ENCODE data around the gene SLC15A2. TPM values are rescaled to one million over a fixed set of nuclear protein-coding genes. Genes with fewer than 3 reads are reported as not detected.
A peak's percentile ranks its signal among the peaks of the same experiment; 100 is the strongest.
"Not testable (repeated sequence)": the region's sequence is repeated elsewhere in the genome, so short reads cannot be mapped to it uniquely, and the experiment has no call there.

Gene SLC15A2
- polyA plus RNA-seq, 1 donor, result 3.2 TPM

GRCh38 chr3:121924734-121925133 lies 30.5 kb downstream of the SLC15A2 start:
- Histone ChIP-seq H3K4me1 (ENCODE audit: control insufficient read depth, insufficient read depth, low read length) (no peaks in the 10 kb centered on the region), H3K36me3 (ENCODE audit: control insufficient read depth, insufficient read depth, low read length) (no peaks in the 10 kb centered on the region), H3K4me3 (ENCODE audit: low read length) (no peak overlapping the region), H3K9me3 (ENCODE audit: control insufficient read depth, low read depth, low read length) (no peaks in the 10 kb centered on the region), H3K27me3 (ENCODE audit: control insufficient read depth, insufficient read depth, low read length) (no peaks in the 10 kb centered on the region), H3K27ac (ENCODE audit: low read length) (no peak overlapping the region)
- peak in 1 of 2 donors; percentile 19 for DNase-seq
- no CpG with 5 or more reads among the region's 3 CpGs for WGBS (ENCODE audit: insufficient coverage, low lambda C conversion rate)

DNA sequence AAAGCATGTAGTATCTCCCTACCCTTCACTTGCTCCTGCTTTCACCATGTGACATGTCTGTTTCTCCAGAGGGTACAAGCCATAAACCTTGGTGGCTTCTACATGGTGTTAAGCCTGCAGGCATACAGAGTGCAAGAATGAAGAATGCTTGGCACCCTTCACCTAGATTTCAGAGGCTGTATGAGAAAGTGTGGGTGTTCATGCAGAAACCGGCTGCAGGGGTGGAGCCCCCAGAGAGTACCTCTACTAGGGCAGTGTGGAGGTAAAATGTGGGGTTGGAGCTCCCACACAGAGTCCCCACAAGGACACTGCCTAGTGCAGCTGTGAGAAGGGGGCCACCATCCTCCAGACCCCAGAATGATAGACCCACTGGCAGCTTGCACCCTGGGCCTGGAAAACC lies 32.2 kb downstream of the SLC15A2 start:
- DNase-seq, result no peak
- Histone ChIP-seq H3K27ac (ENCODE audit: low read length) (no peak overlapping the region), H3K36me3 (ENCODE audit: control insufficient read depth, insufficient read depth, low read length) (no peaks in the 10 kb centered on the region), H3K4me3 (ENCODE audit: low read length) (no peak overlapping the region), H3K9me3 (ENCODE audit: control insufficient read depth, low read depth, low read length) (no peaks in the 10 kb centered on the region), H3K4me1 (ENCODE audit: control insufficient read depth, insufficient read depth, low read length) (no peaks in the 10 kb centered on the region), H3K27me3 (ENCODE audit: control insufficient read depth, insufficient read depth, low read length) (no peaks in the 10 kb centered on the region)
- WGBS (ENCODE audit: insufficient coverage, low lambda C conversion rate), result no CpG with 5 or more reads among the region's 1 CpG

GRCh38 chr3:121938141-121938855 lies 44.1 kb downstream of the SLC15A2 start:
- H3K4me1 ChIP-seq (ENCODE audit: control insufficient read depth, insufficient read depth, low read length); H3K9me3 ChIP-seq (ENCODE audit: control insufficient read depth, low read depth, low read length); H3K36me3 ChIP-seq (ENCODE audit: control insufficient read depth, insufficient read depth, low read length); H3K27ac ChIP-seq (ENCODE audit: low read length); H3K27me3 ChIP-seq (ENCODE audit: control insufficient read depth, insufficient read depth, low read length); H3K4me3 ChIP-seq (ENCODE audit: low read length); DNase-seq: not testable (repeated sequence)
- 100% methylated on average over 1 of the region's 29 CpGs for WGBS (ENCODE audit: insufficient coverage, low lambda C conversion rate)

GRCh38 chr3:121941592-121941991 lies 47.4 kb downstream of the SLC15A2 start:
- 38% methylated on average over 1 of the region's 1 CpG for WGBS (ENCODE audit: insufficient coverage, low lambda C conversion rate)

DNA sequence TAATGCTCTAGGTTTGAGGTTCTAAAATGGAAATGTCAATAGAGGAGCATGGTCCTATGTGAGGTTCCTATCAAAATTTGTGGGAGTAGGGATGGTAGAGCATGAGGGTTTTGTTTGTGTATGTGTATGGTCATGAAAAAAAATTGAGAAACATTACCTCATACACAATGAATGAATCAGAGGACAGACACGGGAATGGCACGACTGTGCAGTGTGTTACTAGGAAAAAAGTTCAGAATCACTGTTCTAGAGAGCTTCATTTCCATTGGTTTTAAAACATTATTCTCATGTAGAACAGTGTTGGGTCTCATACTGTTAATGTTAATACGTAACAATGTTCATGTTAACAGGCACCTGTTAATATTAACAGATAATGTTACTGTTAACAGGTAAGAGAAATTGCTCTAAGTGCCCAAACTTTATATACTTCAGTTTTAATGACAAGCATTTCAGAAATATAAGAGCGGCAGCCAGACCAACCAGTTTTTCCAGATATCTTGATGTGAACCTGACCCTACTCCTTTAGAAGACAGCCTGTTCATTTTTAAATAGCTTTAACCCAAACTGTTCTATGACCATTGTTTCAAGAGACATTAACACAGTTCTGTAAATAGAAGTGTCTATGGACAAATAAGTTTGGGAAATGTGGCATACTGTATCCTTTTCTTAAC lies 48.0 kb downstream of the SLC15A2 start:
- WGBS (ENCODE audit: insufficient coverage, low lambda C conversion rate), result 24% methylated on average over 3 of the region's 4 CpGs
- Histone ChIP-seq H3K36me3 (ENCODE audit: control insufficient read depth, insufficient read depth, low read length) (no peaks in the 10 kb centered on the region), H3K9me3 (ENCODE audit: control insufficient read depth, low read depth, low read length) (no peaks in the 10 kb centered on the region), H3K27me3 (ENCODE audit: control insufficient read depth, insufficient read depth, low read length) (no peaks in the 10 kb centered on the region), H3K4me3 (ENCODE audit: low read length) (no peak overlapping the region), H3K4me1 (ENCODE audit: control insufficient read depth, insufficient read depth, low read length) (peaks cover 8% of the 10 kb centered on the region), H3K27ac (ENCODE audit: low read length) (no peak overlapping the region)
- peak; percentile 10 to 67 for DNase-seq

More at GRCh38 chr3:121941592-121941991, 47.4 kb downstream of the SLC15A2 start:
- no peaks in the 10 kb centered on the region for H3K9me3 ChIP-seq (ENCODE audit: control insufficient read depth, low read depth, low read length)
- H3K36me3 ChIP-seq (ENCODE audit: control insufficient read depth, insufficient read depth, low read length), result no peaks in the 10 kb centered on the region
- H3K4me1 ChIP-seq (ENCODE audit: control insufficient read depth, insufficient read depth, low read length), result peaks cover 8% of the 10 kb centered on the region
- H3K27ac ChIP-seq (ENCODE audit: low read length), result no peak overlapping the region
- H3K4me3 ChIP-seq (ENCODE audit: low read length), result no peak overlapping the region
- no peaks in the 10 kb centered on the region for H3K27me3 ChIP-seq (ENCODE audit: control insufficient read depth, insufficient read depth, low read length)
- peak in 1 of 2 donors; percentile 8 for DNase-seq

- DNase-seq, result no peak
- peaks cover 8% of the 10 kb centered on the region for H3K4me1 ChIP-seq (ENCODE audit: control insufficient read depth, insufficient read depth, low read length)
- no peaks in the 10 kb centered on the region for H3K36me3 ChIP-seq (ENCODE audit: control insufficient read depth, insufficient read depth, low read length)
- no peaks in the 10 kb centered on the region for H3K9me3 ChIP-seq (ENCODE audit: control insufficient read depth, low read depth, low read length)
- H3K27ac ChIP-seq (ENCODE audit: low read length), result no peak overlapping the region
- H3K4me3 ChIP-seq (ENCODE audit: low read length), result no peak overlapping the region
- H3K27me3 ChIP-seq (ENCODE audit: control insufficient read depth, insufficient read depth, low read length), result no peaks in the 10 kb centered on the region
Measured at GRCh38 chr3:121943431-121943830, 49.2 kb downstream of the SLC15A2 start.

DNA sequence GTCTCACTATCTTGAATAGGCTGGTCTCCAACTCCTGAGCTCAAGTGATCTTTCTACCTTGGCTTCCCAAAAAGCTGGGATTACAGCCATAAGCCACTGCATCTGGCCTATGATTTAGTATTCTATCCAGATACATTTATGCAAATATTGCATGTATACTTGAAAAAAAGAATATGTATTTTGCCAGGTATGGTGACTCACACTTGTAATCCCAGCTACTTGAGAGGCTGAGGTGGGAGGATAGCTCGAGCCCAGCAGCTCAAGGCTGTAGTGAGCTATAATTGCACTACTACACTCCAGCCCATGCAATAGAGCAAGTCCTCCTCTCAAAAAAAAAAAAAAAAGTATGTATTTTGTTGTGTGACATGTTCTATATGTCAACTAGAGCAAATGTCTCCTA lies 54.4 kb downstream of the SLC15A2 start:
- Histone ChIP-seq H3K4me1 (ENCODE audit: control insufficient read depth, insufficient read depth, low read length) (no peaks in the 10 kb centered on the region), H3K4me3 (ENCODE audit: low read length) (no peak overlapping the region), H3K36me3 (ENCODE audit: control insufficient read depth, insufficient read depth, low read length) (no peaks in the 10 kb centered on the region), H3K27me3 (ENCODE audit: control insufficient read depth, insufficient read depth, low read length) (no peaks in the 10 kb centered on the region), H3K27ac (ENCODE audit: low read length) (no peak overlapping the region), H3K9me3 (ENCODE audit: control insufficient read depth, low read depth, low read length) (peaks cover 10% of the 10 kb centered on the region)
- no peak for DNase-seq
- WGBS (ENCODE audit: insufficient coverage, low lambda C conversion rate), result no CpG with 5 or more reads among the region's 1 CpG

DNA sequence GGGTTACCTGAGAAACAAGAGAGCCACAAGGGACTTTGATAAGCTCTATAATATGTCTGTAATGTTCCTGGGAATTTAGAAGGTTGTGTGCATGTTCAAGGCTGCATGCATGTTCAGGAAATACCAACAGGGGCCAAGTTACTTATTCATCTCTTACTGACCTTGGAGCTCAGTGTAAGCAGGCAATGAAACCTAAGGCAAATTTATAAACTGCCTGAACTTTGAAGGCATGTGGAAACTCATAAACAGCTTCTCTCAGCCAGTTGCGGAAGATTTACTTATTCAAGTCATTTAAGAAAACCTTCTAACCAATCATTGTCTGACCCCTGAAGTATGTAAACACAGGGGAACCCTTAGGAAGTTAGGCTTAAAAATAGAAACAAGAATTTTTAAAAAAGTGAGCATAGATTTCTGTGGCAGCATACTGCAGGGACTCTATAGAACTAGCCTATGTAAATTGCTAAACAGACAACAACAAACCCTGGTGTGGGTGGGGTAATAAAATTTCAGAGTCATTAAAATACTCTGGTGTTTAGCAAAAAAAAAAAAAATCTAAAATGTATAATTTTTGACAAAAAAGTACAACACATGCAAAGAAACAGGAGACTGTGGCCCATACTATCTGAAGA lies 57.2 kb downstream of the SLC15A2 start:
- H3K4me3 ChIP-seq (ENCODE audit: low read length), result no peak overlapping the region
- H3K27me3 ChIP-seq (ENCODE audit: control insufficient read depth, insufficient read depth, low read length), result no peaks in the 10 kb centered on the region
- H3K9me3 ChIP-seq (ENCODE audit: control insufficient read depth, low read depth, low read length), result peaks cover 10% of the 10 kb centered on the region
- peak; percentile 41 to 62 for DNase-seq
- peak overlapping the region; percentile 9 for H3K27ac ChIP-seq (ENCODE audit: low read length)
- 80% methylated on average over 1 of the region's 1 CpG for WGBS (ENCODE audit: insufficient coverage, low lambda C conversion rate)
- no peaks in the 10 kb centered on the region for H3K4me1 ChIP-seq (ENCODE audit: control insufficient read depth, insufficient read depth, low read length)
- H3K36me3 ChIP-seq (ENCODE audit: control insufficient read depth, insufficient read depth, low read length), result no peaks in the 10 kb centered on the region

DNA sequence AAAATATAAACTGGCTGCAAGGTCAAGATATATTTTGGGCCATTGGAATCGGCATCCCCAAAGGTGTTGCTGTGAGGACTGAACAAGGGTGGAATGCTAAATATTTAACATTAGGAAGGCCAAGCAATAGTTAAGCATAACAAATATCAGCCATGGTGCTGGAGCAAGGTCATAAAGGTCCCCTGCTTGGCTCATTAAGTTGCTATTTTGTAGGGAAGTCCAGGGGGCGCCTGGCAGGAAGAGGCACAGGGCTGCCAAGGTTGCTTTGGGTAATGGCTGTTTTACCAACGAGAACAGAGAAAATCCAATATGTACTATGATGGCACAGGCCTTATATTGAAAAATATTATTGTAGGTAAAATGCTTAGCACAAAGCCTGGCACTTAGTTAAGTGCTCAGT lies 62.2 kb downstream of the SLC15A2 start:
- no peak for DNase-seq
- Histone ChIP-seq H3K9me3 (ENCODE audit: control insufficient read depth, low read depth, low read length) (peaks cover 10% of the 10 kb centered on the region), H3K27me3 (ENCODE audit: control insufficient read depth, insufficient read depth, low read length) (no peaks in the 10 kb centered on the region), H3K36me3 (ENCODE audit: control insufficient read depth, insufficient read depth, low read length) (no peaks in the 10 kb centered on the region), H3K4me1 (ENCODE audit: control insufficient read depth, insufficient read depth, low read length) (no peaks in the 10 kb centered on the region), H3K4me3 (ENCODE audit: low read length) (no peak overlapping the region), H3K27ac (ENCODE audit: low read length) (no peak overlapping the region)
- WGBS (ENCODE audit: insufficient coverage, low lambda C conversion rate), result 83% methylated on average over 1 of the region's 3 CpGs

DNA sequence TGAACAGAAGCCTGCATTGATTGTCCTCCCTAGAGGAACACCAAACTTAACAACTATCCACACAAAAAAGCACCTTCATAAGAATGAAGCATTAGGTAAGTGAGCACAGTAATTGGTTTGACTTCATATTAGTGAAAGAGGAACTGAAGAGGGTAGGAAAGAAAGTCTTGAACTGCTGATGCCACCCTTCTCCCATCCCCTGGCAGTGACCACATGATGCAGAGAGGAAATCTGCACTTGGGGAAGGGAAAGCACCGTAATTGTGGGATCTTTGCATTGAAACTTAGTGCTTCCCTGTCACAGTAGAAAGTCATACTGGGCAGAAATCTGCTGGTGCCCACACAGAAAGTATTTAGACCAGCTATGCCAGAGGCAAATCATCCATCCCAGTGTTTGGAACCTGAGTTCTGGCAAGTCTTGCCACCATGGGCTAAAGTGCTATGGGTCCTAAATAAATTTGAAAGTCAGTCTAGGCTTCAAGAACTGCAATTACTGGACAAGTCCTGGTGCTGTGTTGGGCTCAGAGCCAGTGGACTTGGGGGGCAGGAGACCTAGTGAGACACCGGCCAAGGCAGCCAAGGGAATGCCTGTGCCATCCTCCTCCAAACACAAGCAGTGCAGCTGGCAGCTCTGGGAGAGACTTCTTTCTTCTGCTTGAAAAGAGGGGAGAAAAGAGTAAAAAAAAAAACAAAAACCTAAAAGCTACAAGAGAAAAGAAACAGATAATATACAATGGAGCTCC lies 63.6 kb downstream of the SLC15A2 start:
- Histone ChIP-seq H3K27ac (ENCODE audit: low read length) (no peak overlapping the region), H3K27me3 (ENCODE audit: control insufficient read depth, insufficient read depth, low read length) (no peaks in the 10 kb centered on the region), H3K36me3 (ENCODE audit: control insufficient read depth, insufficient read depth, low read length) (no peaks in the 10 kb centered on the region), H3K4me1 (ENCODE audit: control insufficient read depth, insufficient read depth, low read length) (no peaks in the 10 kb centered on the region), H3K9me3 (ENCODE audit: control insufficient read depth, low read depth, low read length) (peaks cover under 1% of the 10 kb centered on the region), H3K4me3 (ENCODE audit: low read length) (no peak overlapping the region)
- no CpG with 5 or more reads among the region's 2 CpGs for WGBS (ENCODE audit: insufficient coverage, low lambda C conversion rate)
- no peak for DNase-seq

Measured in large intestine (tissue), 3 donors.